Measurements from ENCODE around the gene TPT1.

GRCh38 chr13:45298206-45298505 lies 42.8 kb downstream of the TPT1 start:
- TF ChIP-seq POLR2A (IDR thresholded peaks at IDR 0.05) (no peak), CTCF (IDR thresholded peaks at IDR 0.05) (no peak)
